SU-DHL-6 (cell line): ENCODE results near the gene CDH23.

Experiments used
- H2AFZ ChIP-seq: fragments of 200-600 bp; sonication (generic); 2 replicates; pipeline ENCODE4 v1.6.1; 2014; ENCODE audit warnings: low read depth, mild to moderate bottlenecking, moderate library complexity, mixed read lengths, antibody characterized with exemption, low read length; ENCODE audit not compliant: severe bottlenecking
- H3F3A ChIP-seq: fragments of 200-600 bp; shearing (Covaris generic); 2 replicates; pipeline ENCODE4 v1.6.0; 2016; ENCODE audit warnings: antibody characterized with exemption, mild to moderate bottlenecking; ENCODE audit not compliant: insufficient read depth
- H3K27ac ChIP-seq: fragments of 200-600 bp; sonication (generic); 2 replicates; pipeline ENCODE4 v1.5.1; 2016; ENCODE audit warnings: low read depth, mild to moderate bottlenecking, low read length, moderate library complexity, mixed read lengths
- H3K27me3 ChIP-seq: fragments of 200-600 bp; sonication (generic), shearing (Covaris generic); 2 replicates; pipeline ENCODE4 v1.6.0; 2014; ENCODE audit warnings: mild to moderate bottlenecking, low read length
- H3K36me3 ChIP-seq: fragments of 200-600 bp; sonication (generic); 2 replicates; pipeline ENCODE4 v1.6.1; 2014; ENCODE audit warnings: mild to moderate bottlenecking, low read length, mixed read lengths
- H3K4me2 ChIP-seq: fragments of 300-600, 200-600 bp; shearing (Covaris generic), sonication (generic); 2 replicates; pipeline ENCODE4 v1.6.0; 2014; ENCODE audit warnings: low read length, low read depth, mild to moderate bottlenecking; ENCODE audit not compliant: poor library complexity, severe bottlenecking
- H3K4me3 ChIP-seq: fragments of 200-600 bp; sonication (generic); 2 replicates; pipeline ENCODE4 v1.5.1; 2014; ENCODE audit warnings: antibody characterized with exemption, low read length, mild to moderate bottlenecking, mixed read lengths; ENCODE audit not compliant: insufficient read depth, poor library complexity, severe bottlenecking
- H3K79me2 ChIP-seq: fragments of 200-600 bp; sonication (generic); 2 replicates; pipeline ENCODE4 v1.6.1; 2014; ENCODE audit warnings: mild to moderate bottlenecking, low read length, moderate library complexity; ENCODE audit not compliant: insufficient read depth
- H3K9ac ChIP-seq: fragments of 200-600 bp; sonication (generic); 2 replicates; pipeline ENCODE4 v1.7.0; 2014; ENCODE audit warnings: mild to moderate bottlenecking, low read length
- H3K9me2 ChIP-seq: fragments of 200-600 bp; sonication (generic); replicated peaks from 2 replicates; pipeline ENCODE4 v1.6.1; 2014; ENCODE audit warnings: low read length; ENCODE audit not compliant: insufficient read depth
- H3K9me3 ChIP-seq: fragments of 200-600 bp; sonication (generic); 2 replicates; pipeline ENCODE4 v1.6.1; 2014; ENCODE audit warnings: low read length, mixed read lengths; ENCODE audit not compliant: insufficient read depth
- H4K20me1 ChIP-seq: fragments of 200-600 bp; sonication (generic); 2 replicates; pipeline ENCODE4 v1.6.1; 2014; ENCODE audit warnings: low read depth, mild to moderate bottlenecking, antibody characterized with exemption, low read length, moderate library complexity, mixed read lengths
- CTCF ChIP-seq: fragments of 200-600 bp; sonication (generic); IDR thresholded peaks from one replicate; pipeline ENCODE4 v1.5.1; 2017; ENCODE audit warnings: antibody characterized with exemption, mild to moderate bottlenecking, low read length, moderate library complexity; ENCODE audit not compliant: insufficient read depth, poor library complexity, severe bottlenecking
- EZH2phosphoT487 ChIP-seq: fragments of 200-600 bp; sonication (generic), shearing (Covaris generic); conservative IDR thresholded peaks from 2 replicates; pipeline ENCODE4 v1.6.1; 2018; ENCODE audit warnings: mild to moderate bottlenecking, antibody characterized with exemption, low read length, moderate library complexity, mixed read lengths

CDH23 gene

GRCh38 chr10:71523756-71524155 is 127.0 kb downstream of the CDH23 start:
- Histone ChIP-seq H3K4me3 (no peak overlapping the region), H3K79me2 (no peaks in the 10 kb centered on the region), H3K27ac (no peak overlapping the region), H2AFZ (no peak overlapping the region), H3K36me3 (no peaks in the 10 kb centered on the region), H3K9ac (no peak overlapping the region), H4K20me1 (no peaks in the 10 kb centered on the region), H3K27me3 (no peaks in the 10 kb centered on the region), H3K4me2 (no peak overlapping the region), H3K9me3 (no peaks in the 10 kb centered on the region), H3F3A (no peaks in the 10 kb centered on the region), H3K9me2 (no peaks in the 10 kb centered on the region)
- TF ChIP-seq CTCF (no peak), EZH2phosphoT487 (no peak)

DNA sequence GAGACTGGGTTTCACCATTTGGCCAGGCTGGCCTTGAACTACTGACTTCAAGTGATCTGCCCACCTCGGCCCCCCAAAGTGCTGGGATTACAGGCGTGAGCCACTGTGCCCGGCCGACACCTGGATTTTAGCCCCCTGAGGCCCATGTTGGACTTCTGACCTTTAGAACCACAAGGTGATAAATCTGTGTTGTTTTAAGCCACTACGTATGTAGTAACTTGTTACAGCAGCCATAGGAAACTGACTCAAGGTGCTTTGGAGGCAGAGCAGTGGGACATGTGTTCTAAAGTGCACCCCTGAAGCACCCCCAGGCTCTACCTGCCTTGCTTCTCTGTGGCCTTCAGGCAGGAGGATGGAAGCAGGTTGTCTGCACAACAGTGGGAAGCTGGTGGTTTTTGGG is 128.4 kb downstream of the CDH23 start:
- Histone ChIP-seq H3K79me2 (no peaks in the 10 kb centered on the region), H2AFZ (no peak overlapping the region), H3K4me3 (no peak overlapping the region), H3K9me2 (no peaks in the 10 kb centered on the region), H3K4me2 (no peak overlapping the region), H3F3A (no peaks in the 10 kb centered on the region), H3K9ac (no peak overlapping the region), H3K27me3 (no peaks in the 10 kb centered on the region), H3K36me3 (no peaks in the 10 kb centered on the region), H3K27ac (no peak overlapping the region), H3K9me3 (no peaks in the 10 kb centered on the region), H4K20me1 (no peaks in the 10 kb centered on the region)
- no peak for TF ChIP-seq EZH2phosphoT487
- TF ChIP-seq CTCF: no peak

GRCh38 chr10:71525721-71526120 is 129.0 kb downstream of the CDH23 start:
- H3K9ac ChIP-seq: no peak overlapping the region
- H2AFZ ChIP-seq: no peak overlapping the region
- H3K9me2 ChIP-seq: no peaks in the 10 kb centered on the region
- no peak overlapping the region for H3K4me3 ChIP-seq
- no peaks in the 10 kb centered on the region for H3F3A ChIP-seq
- TF ChIP-seq EZH2phosphoT487 (no peak), CTCF (no peak)
- H3K27me3 ChIP-seq: no peaks in the 10 kb centered on the region
- H3K9me3 ChIP-seq: no peaks in the 10 kb centered on the region
- no peaks in the 10 kb centered on the region for H4K20me1 ChIP-seq
- no peak overlapping the region for H3K4me2 ChIP-seq
- H3K36me3 ChIP-seq: no peaks in the 10 kb centered on the region
- H3K27ac ChIP-seq: no peak overlapping the region
- H3K79me2 ChIP-seq: no peaks in the 10 kb centered on the region

DNA sequence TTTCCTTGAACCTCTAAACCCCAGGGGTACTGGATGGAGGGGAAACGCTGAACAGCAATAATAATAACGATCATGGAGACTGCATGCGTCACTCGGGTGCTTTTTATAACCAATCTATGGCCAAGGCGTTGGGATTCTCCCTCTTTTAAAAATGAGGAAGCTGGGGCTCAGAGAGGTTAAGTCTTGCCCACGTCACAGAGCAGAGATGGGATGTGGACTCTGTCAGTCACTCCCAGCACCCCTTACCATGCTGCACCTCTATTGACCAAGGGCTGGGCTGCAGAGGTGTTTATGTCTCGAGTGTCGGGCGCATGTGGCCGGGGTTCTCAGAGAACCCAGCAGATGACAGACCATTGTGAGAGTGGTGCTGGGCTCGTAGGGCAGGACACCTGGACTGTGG is 129.9 kb downstream of the CDH23 start:
- Histone ChIP-seq H3K9ac (no peak overlapping the region), H4K20me1 (no peaks in the 10 kb centered on the region), H2AFZ (no peak overlapping the region), H3K9me3 (no peaks in the 10 kb centered on the region), H3K27me3 (no peaks in the 10 kb centered on the region), H3K36me3 (no peaks in the 10 kb centered on the region), H3K4me2 (no peak overlapping the region), H3K9me2 (no peaks in the 10 kb centered on the region), H3K4me3 (no peak overlapping the region), H3F3A (no peaks in the 10 kb centered on the region), H3K79me2 (no peaks in the 10 kb centered on the region), H3K27ac (no peak overlapping the region)
- no peak for TF ChIP-seq EZH2phosphoT487
- TF ChIP-seq CTCF: no peak
